ENCODE data around the gene NDE1.

DNA sequence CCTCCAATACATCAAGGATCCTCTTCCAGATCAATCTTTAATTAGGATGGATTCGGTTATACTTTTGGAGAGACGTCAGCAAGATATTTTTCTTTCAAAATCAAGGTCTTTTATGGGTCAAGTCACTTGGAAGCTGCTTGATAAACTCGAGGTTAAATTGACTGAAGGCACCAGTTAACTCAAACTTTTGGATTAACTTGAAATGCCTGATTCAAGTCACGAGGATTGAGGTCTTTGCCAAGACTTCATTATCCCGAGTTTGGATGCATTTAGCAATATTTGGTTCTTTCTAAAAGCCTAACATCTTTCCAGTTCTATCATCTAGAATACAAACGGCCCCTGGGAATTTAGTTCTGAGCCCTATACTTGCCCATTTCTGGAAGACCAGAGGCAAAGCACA, 123.9 kb downstream of the NDE1 start:
- TF ChIP-seq CTCF (IDR thresholded peaks at IDR 0.05): no peak
- TF ChIP-seq POLR2AphosphoS5 (IDR thresholded peaks at IDR 0.05; ENCODE audit: insufficient read depth in 1 of 2, low read depth in 1 of 2): peak in 1 of 2 donors; percentile 67
- TF ChIP-seq POLR2A (IDR thresholded peaks at IDR 0.05): no peak
